HCT116 (cell line): ENCODE results near the gene DPP9.

Source experiments
- CEBPB ChIP-seq: IDR thresholded peaks from 2 replicates; pipeline ENCODE4 v1.6.1; 2012; ENCODE audit warnings: low read depth
- EZH2 ChIP-seq: fragments of 200-600 bp; sonication (generic); IDR thresholded peaks from 2 replicates; pipeline ENCODE4 v1.6.1; 2017; ENCODE audit warnings: antibody characterized with exemption, mixed run types
- POLR2A ChIP-seq: IDR thresholded peaks from 2 replicates; pipeline ENCODE4 v1.7.0; 2011; ENCODE audit warnings: borderline replicate concordance; ENCODE audit not compliant: insufficient read depth, insufficient read length; ENCODE audit errors: extremely low read depth
- POLR2AphosphoS5 ChIP-seq: IDR thresholded peaks from 2 replicates; pipeline ENCODE4 v1.6.1; 2011; ENCODE audit warnings: mild to moderate bottlenecking, low read depth, low read length, moderate library complexity
- RAD21 ChIP-seq: IDR thresholded peaks from 2 replicates; pipeline ENCODE4 v1.6.1; 2012; ENCODE audit warnings: low read depth, mild to moderate bottlenecking
- SP1 ChIP-seq: IDR thresholded peaks from 2 replicates; pipeline ENCODE4 v1.6.1; 2012; ENCODE audit warnings: low read depth
- TCF7L2 ChIP-seq: IDR thresholded peaks from 2 replicates; pipeline ENCODE4 v1.7.0; 2011; ENCODE audit warnings: borderline replicate concordance, inconsistent platforms; ENCODE audit not compliant: insufficient read depth, insufficient read length; ENCODE audit errors: extremely low read depth
- YY1 ChIP-seq: IDR thresholded peaks from 2 replicates; pipeline ENCODE4 v1.6.1; 2011; ENCODE audit warnings: low read length, low read depth, moderate library complexity, mild to moderate bottlenecking; ENCODE audit not compliant: insufficient replicate concordance; ENCODE audit errors: extremely low read depth
- TF ChIP-seq, protein P1 (sequence below), 3 experiments: fragments of 200-600 bp in 1 of 3; sonication (generic) in 1 of 3; IDR thresholded peaks in 2 of 3; conservative IDR thresholded peaks in 1 of 3; 2 replicates each; pipeline ENCODE4 v1.5.1; 2012 to 2017; ENCODE audit warnings: low read depth in 2 of 3, low read length in 2 of 3, antibody characterized with exemption in 1 of 3, borderline replicate concordance in 1 of 3, control low read depth in 1 of 3, mild to moderate bottlenecking in 1 of 3, mixed read lengths in 1 of 3, mixed run types in 1 of 3, moderate library complexity in 1 of 3; ENCODE audit not compliant: insufficient read depth in 1 of 3

GRCh38 chr19:4688587-4688986 is 35.1 kb downstream of the DPP9 start:
- no peak for TF ChIP-seq RAD21
- TF ChIP-seq YY1 = no peak
- no peak for TF ChIP-seq EZH2
- TF ChIP-seq, protein P1, sequence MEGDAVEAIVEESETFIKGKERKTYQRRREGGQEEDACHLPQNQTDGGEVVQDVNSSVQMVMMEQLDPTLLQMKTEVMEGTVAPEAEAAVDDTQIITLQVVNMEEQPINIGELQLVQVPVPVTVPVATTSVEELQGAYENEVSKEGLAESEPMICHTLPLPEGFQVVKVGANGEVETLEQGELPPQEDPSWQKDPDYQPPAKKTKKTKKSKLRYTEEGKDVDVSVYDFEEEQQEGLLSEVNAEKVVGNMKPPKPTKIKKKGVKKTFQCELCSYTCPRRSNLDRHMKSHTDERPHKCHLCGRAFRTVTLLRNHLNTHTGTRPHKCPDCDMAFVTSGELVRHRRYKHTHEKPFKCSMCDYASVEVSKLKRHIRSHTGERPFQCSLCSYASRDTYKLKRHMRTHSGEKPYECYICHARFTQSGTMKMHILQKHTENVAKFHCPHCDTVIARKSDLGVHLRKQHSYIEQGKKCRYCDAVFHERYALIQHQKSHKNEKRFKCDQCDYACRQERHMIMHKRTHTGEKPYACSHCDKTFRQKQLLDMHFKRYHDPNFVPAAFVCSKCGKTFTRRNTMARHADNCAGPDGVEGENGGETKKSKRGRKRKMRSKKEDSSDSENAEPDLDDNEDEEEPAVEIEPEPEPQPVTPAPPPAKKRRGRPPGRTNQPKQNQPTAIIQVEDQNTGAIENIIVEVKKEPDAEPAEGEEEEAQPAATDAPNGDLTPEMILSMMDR (IDR thresholded peaks at IDR 0.05 in 2 of 3, conservative IDR thresholded peaks at IDR 0.05 in 1 of 3; ENCODE audit: borderline replicate concordance in 1 of 3, insufficient read depth in 1 of 3, low read depth in 2 of 3, low read length in 2 of 3) = no peak
- TF ChIP-seq CEBPB = no peak
- no peak for TF ChIP-seq SP1
- TF ChIP-seq TCF7L2 = no peak
- no peak for TF ChIP-seq POLR2AphosphoS5
- no peak for TF ChIP-seq POLR2A
